ENCODE results near the gene GPR3. TPM values are rescaled to one million over a fixed set of nuclear protein-coding genes. Genes with fewer than 3 reads are reported as not detected.
"Not testable (repeated sequence)": the region's sequence is repeated elsewhere in the genome, so short reads cannot be mapped to it uniquely, and the experiment has no call there.

GPR3 gene
- total and polyA plus RNA-seq, 3 experiments from 2014 or later: 3.3 to 3.9 TPM; not detected in 1

- CTCF ChIA-PET: interaction anchor here (1.0 to 10.2 kb wide), 10 partner anchors 10 to 226 kb away, joined by 3 to 205 read pairs (median 4); partner anchors contain the start of gene MAP3K6
- H3K4me1 Mint-ChIP-seq: no peaks in the 10 kb centered on the region
- H3K27ac Mint-ChIP-seq: no peak overlapping the region
These were observed 10.3 kb upstream of the GPR3 start for GRCh38 chr1:27381969-27382762.

GRCh38 chr1:27383039-27383605 is 9.3 kb upstream of the GPR3 start, which contains the start of gene CD164L2:
CD164L2 (minus strand) TSS chr1:27383333; CDS start chr1:27383239, 94 bp downstream.
- no peak within 1 kb of the TSS for H3K4me3 ChIP-seq (ENCODE audit: low read length)
- Mint-ChIP-seq H3K36me3 (no peaks in the 10 kb centered on the region), H3K4me1 (no peaks in the 10 kb centered on the region), H3K27ac (no peak within 1 kb of the TSS), H3K4me3 (no peak within 1 kb of the TSS), H3K27me3 (peaks cover 2 to 8% of the 10 kb centered on the region in 2 donors), H3K9me3 (no peaks in the 10 kb centered on the region)
- POLR2A ChIA-PET: interaction anchor here (0.6 kb wide), 1 partner anchor 82 kb away, joined by 3 read pairs; no protein-coding TSS in a partner anchor
- CTCF ChIA-PET: interaction anchor here (1.0 to 10.2 kb wide), 8 partner anchors 9 to 85 kb away, joined by 3 to 205 read pairs (median 4); partner anchors contain the start of gene MAP3K6
- no peaks in the 10 kb centered on the region for H3K9me3 ChIP-seq (ENCODE audit: low read length)
- no peaks in the 10 kb centered on the region for H3K36me3 ChIP-seq (ENCODE audit: insufficient read depth, low read length)
- H3K4me1 ChIP-seq (ENCODE audit: insufficient read depth, low read length): no peaks in the 10 kb centered on the region
- peak in 3 of 5 donors; percentile 27 to 60 (median 36) for DNase-seq
- no peaks in the 10 kb centered on the region for H3K27me3 ChIP-seq (ENCODE audit: insufficient read depth, low read length, poor library complexity, severe bottlenecking)
- no peak within 1 kb of the TSS for H3K27ac ChIP-seq (ENCODE audit: low read depth, low read length)

More at GRCh38 chr1:27381969-27382762, 10.3 kb upstream of the GPR3 start:
- H3K4me1 ChIP-seq (ENCODE audit: insufficient read depth, low read length): no peaks in the 10 kb centered on the region
- H3K27ac ChIP-seq (ENCODE audit: low read depth, low read length): no peak overlapping the region
- H3K27me3 ChIP-seq (ENCODE audit: insufficient read depth, low read length, poor library complexity, severe bottlenecking): no peaks in the 10 kb centered on the region
- no peaks in the 10 kb centered on the region for H3K9me3 ChIP-seq (ENCODE audit: low read length)
- POLR2A ChIA-PET: no interaction called here
- H3K9me3 Mint-ChIP-seq: no peaks in the 10 kb centered on the region
- H3K4me3 Mint-ChIP-seq: no peak overlapping the region
- H3K4me3 ChIP-seq (ENCODE audit: low read length): no peak overlapping the region
- peaks cover 3 to 8% of the 10 kb centered on the region in 2 donors for H3K27me3 Mint-ChIP-seq
- H3K36me3 ChIP-seq (ENCODE audit: insufficient read depth, low read length): no peaks in the 10 kb centered on the region
- H3K36me3 Mint-ChIP-seq: no peaks in the 10 kb centered on the region
- DNase-seq: no peak

DNA sequence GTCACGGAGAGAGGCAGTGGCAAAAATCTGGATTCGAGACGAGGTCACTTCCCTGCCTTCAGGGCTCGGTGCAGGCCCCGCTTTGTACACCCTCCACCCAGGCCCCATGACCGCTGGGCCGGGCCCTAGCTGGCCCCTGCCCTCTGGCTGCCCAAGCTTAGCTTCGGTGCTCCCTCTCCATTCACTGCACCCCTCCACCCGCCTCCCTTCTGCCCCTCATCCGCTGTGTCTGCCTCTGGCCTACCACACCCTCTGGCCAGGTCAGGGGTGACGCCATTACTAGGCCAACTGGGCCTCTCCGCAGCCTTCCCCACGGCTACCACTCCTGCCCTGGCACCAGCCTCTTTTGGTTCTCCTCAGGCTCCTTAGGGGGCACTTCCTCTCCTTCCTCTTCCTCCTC is 8.8 kb upstream of the GPR3 start:
- POLR2A ChIA-PET: no interaction called here

DNA sequence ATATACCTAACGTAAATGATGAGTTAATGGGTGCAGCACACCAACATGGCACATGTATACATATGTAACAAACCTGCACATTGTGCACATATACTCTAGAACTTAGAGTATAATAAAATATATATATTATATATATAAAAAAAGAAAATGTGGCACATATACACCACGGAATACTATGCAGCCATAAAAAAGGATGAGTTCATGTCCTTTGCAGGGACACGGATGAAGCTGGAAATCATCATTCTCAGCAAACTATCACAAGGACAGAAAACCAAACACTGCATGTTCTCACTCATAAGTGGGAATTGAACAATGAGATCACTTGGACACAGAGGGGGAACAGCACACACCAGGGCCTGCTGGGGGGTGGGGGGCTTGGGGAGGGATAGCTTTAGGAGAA is 7.6 kb upstream of the GPR3 start:
- H3K9me3 ChIP-seq (ENCODE audit: low read length); H3K9me3 Mint-ChIP-seq; DNase-seq; H3K27me3 ChIP-seq (ENCODE audit: insufficient read depth, low read length, poor library complexity, severe bottlenecking); H3K27ac ChIP-seq (ENCODE audit: low read depth, low read length); H3K4me3 ChIP-seq (ENCODE audit: low read length); H3K4me1 Mint-ChIP-seq; H3K36me3 ChIP-seq (ENCODE audit: insufficient read depth, low read length); H3K36me3 Mint-ChIP-seq; H3K4me3 Mint-ChIP-seq; H3K4me1 ChIP-seq (ENCODE audit: insufficient read depth, low read length); H3K27ac Mint-ChIP-seq: not testable (repeated sequence)
- CTCF ChIA-PET: interaction anchor here (1.3 to 10.2 kb wide), 3 partner anchors 11 to 86 kb away, joined by 3 to 205 read pairs (median 16); no protein-coding TSS in a partner anchor
- POLR2A ChIA-PET: interaction anchor here (0.5 kb wide), 1 partner anchor 278 kb away, joined by 3 read pairs; no protein-coding TSS in a partner anchor
- H3K27me3 Mint-ChIP-seq: peaks cover 2 to 12% of the 10 kb centered on the region in 2 donors

More for the DNA sequence above, 8.8 kb upstream of the GPR3 start:
- Histone ChIP-seq H3K27ac (ENCODE audit: low read depth, low read length) (no peak overlapping the region), H3K4me3 (ENCODE audit: low read length) (no peak overlapping the region), H3K9me3 (ENCODE audit: low read length) (no peaks in the 10 kb centered on the region), H3K36me3 (ENCODE audit: insufficient read depth, low read length) (no peaks in the 10 kb centered on the region), H3K27me3 (ENCODE audit: insufficient read depth, low read length, poor library complexity, severe bottlenecking) (no peaks in the 10 kb centered on the region), H3K4me1 (ENCODE audit: insufficient read depth, low read length) (no peaks in the 10 kb centered on the region)
- H3K27ac Mint-ChIP-seq: no peak overlapping the region
- peaks cover 2 to 11% of the 10 kb centered on the region in 2 donors for H3K27me3 Mint-ChIP-seq
- no peak overlapping the region for H3K4me3 Mint-ChIP-seq
- no peak for DNase-seq
- peaks cover 0 to 2% (median 2%) of the 10 kb centered on the region in 3 donors for H3K4me1 Mint-ChIP-seq
- CTCF ChIA-PET: interaction anchor here (1.3 to 10.2 kb wide), 4 partner anchors 12 to 85 kb away, joined by 3 to 205 read pairs (median 18); no protein-coding TSS in a partner anchor
- H3K9me3 Mint-ChIP-seq: no peaks in the 10 kb centered on the region
- H3K36me3 Mint-ChIP-seq: no peaks in the 10 kb centered on the region

- no peaks in the 10 kb centered on the region for H3K36me3 Mint-ChIP-seq
- peaks cover 3 to 16% of the 10 kb centered on the region in 2 donors for H3K27me3 Mint-ChIP-seq
- peak overlapping the region in 1 of 8 donors; percentile 75 for H3K27ac Mint-ChIP-seq
- peaks cover 9 to 13% (median 11%) of the 10 kb centered on the region in 3 donors for H3K4me1 Mint-ChIP-seq
- POLR2A ChIA-PET: interaction anchor here (0.7 to 1.3 kb wide), 2 partner anchors 22 to 105 kb away, joined by 4 read pairs; no protein-coding TSS in a partner anchor
- no peak overlapping the region for H3K4me3 Mint-ChIP-seq
- Histone ChIP-seq H3K27ac (ENCODE audit: low read depth, low read length) (no peak overlapping the region), H3K4me3 (ENCODE audit: low read length) (no peak overlapping the region), H3K36me3 (ENCODE audit: insufficient read depth, low read length) (no peaks in the 10 kb centered on the region), H3K4me1 (ENCODE audit: insufficient read depth, low read length) (peaks cover 8% of the 10 kb centered on the region), H3K9me3 (ENCODE audit: low read length) (no peaks in the 10 kb centered on the region), H3K27me3 (ENCODE audit: insufficient read depth, low read length, poor library complexity, severe bottlenecking) (no peaks in the 10 kb centered on the region)
- DNase-seq: peak; percentile 58 to 82 (median 64)
- CTCF ChIA-PET: interaction anchor here (0.6 to 10.2 kb wide), 16 partner anchors 8 to 232 kb away, joined by 3 to 205 read pairs (median 5); no protein-coding TSS in a partner anchor
- H3K9me3 Mint-ChIP-seq: no peaks in the 10 kb centered on the region
These were observed 4.0 kb upstream of the GPR3 start for GRCh38 chr1:27388337-27389005.

DNA sequence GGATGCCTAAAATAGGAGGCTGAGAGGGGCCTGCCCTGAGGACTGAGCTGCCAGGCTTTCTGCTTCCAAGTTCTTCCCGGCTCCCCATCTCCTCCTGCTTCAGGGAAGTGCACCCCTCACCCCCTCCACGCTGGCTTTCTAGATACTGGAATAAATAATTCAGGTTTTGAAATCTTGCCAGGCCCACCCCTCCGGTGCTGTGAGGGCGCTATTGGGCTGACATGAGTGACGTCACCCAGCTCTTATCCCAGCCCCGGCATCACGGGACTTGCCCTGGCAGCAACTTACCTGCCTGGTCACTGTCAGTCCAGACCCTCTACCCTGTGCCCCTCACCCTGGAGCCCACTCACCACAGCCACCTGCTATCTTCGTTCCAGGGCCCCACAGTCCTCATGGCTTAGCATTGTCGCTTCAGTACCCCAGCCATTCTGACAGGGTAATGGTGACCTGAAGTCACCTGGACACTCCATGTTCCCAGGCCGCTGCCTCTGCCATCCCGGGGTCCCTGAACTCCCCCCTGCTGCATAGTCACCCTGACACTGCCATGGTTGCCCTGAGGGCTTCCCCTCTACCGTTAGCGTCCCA is 819 bp upstream of the GPR3 start:
- Mint-ChIP-seq H3K27me3 (peaks cover 1 to 12% of the 10 kb centered on the region in 2 donors), H3K4me3 (peak overlapping the region; percentile 30 to 88 (median 84)), H3K36me3 (no peaks in the 10 kb centered on the region), H3K9me3 (no peaks in the 10 kb centered on the region), H3K27ac (peak overlapping the region in 7 of 8 donors; percentile 0 to 95 (median 93)), H3K4me1 (peaks cover 15 to 22% (median 21%) of the 10 kb centered on the region in 3 donors)
- H3K36me3 ChIP-seq (ENCODE audit: insufficient read depth, low read length): no peaks in the 10 kb centered on the region
- ChIA-PET CTCF (interaction anchor here (0.7 to 10.2 kb wide), 7 partner anchors 9 to 400 kb away, joined by 3 to 205 read pairs (median 5); partner anchors contain the start of gene CD164L2), POLR2A (interaction anchor here (1.3 kb wide), 1 partner anchor 69 kb away, joined by 4 read pairs; no protein-coding TSS in a partner anchor)
- H3K9me3 ChIP-seq (ENCODE audit: low read length): no peaks in the 10 kb centered on the region
- H3K27me3 ChIP-seq (ENCODE audit: insufficient read depth, low read length, poor library complexity, severe bottlenecking): no peaks in the 10 kb centered on the region
- H3K4me3 ChIP-seq (ENCODE audit: low read length): peak overlapping the region; percentile 59
- DNase-seq: peak in 2 of 5 donors; percentile 14 to 59
- H3K4me1 ChIP-seq (ENCODE audit: insufficient read depth, low read length): peaks cover 17% of the 10 kb centered on the region
- H3K27ac ChIP-seq (ENCODE audit: low read depth, low read length): no peak overlapping the region

All from CD8-positive, alpha-beta memory T cell (primary cell).